Neural progenitor cell (in vitro differentiated cells): Measurements from ENCODE around the gene GSAP.
"Not testable (repeated sequence)": the region's sequence is repeated elsewhere in the genome, so short reads cannot be mapped to it uniquely, and the experiment has no call there.

Experiments used
- CTCF ChIP-seq: fragments of 200-600 bp; sonication (generic); IDR thresholded peaks from 2 replicates; pipeline ENCODE4 v1.5.1; 2017; ENCODE audit warnings: antibody characterized with exemption, mild to moderate bottlenecking
- EZH2 ChIP-seq: fragments of 200-600 bp; sonication (generic); IDR thresholded peaks from 2 replicates; pipeline ENCODE4 v1.6.1; 2017; ENCODE audit warnings: antibody characterized with exemption, mild to moderate bottlenecking, moderate library complexity
- EZH2phosphoT487 ChIP-seq: fragments of 200-600 bp; sonication (generic); IDR thresholded peaks from 2 replicates; pipeline ENCODE4 v1.6.1; 2017; ENCODE audit warnings: antibody characterized with exemption

GRCh38 chr7:77451950-77452349, 35.8 kb upstream of the GSAP start:
- TF ChIP-seq CTCF, EZH2, EZH2phosphoT487: not testable (repeated sequence)
